AG09309 (cell line): ENCODE results near the gene NAT8L.
A peak's percentile ranks its signal among the peaks of the same experiment; 100 is the strongest.
"Not testable (repeated sequence)": the region's sequence is repeated elsewhere in the genome, so short reads cannot be mapped to it uniquely, and the experiment has no call there.

Experiments
- DNase-seq: peaks from one replicate; pipeline ENCODE4 v3.0.0-alpha.2; 2010; ENCODE audit warnings: low read depth
- H3K4me3 ChIP-seq: 2 replicates; pipeline ENCODE4 v1.5.1; 2011; ENCODE audit warnings: mild to moderate bottlenecking, low read depth, low read length, moderate library complexity; ENCODE audit not compliant: control insufficient read depth
- TF ChIP-seq, protein P1 (sequence below): IDR thresholded peaks from 2 replicates; pipeline ENCODE4 v1.5.1; 2011; ENCODE audit warnings: mild to moderate bottlenecking, low read depth, low read length, inconsistent platforms; ENCODE audit not compliant: insufficient read depth, control insufficient read depth; ENCODE audit errors: missing control alignments

NAT8L gene, protein sequence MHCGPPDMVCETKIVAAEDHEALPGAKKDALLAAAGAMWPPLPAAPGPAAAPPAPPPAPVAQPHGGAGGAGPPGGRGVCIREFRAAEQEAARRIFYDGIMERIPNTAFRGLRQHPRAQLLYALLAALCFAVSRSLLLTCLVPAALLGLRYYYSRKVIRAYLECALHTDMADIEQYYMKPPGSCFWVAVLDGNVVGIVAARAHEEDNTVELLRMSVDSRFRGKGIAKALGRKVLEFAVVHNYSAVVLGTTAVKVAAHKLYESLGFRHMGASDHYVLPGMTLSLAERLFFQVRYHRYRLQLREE

DNA sequence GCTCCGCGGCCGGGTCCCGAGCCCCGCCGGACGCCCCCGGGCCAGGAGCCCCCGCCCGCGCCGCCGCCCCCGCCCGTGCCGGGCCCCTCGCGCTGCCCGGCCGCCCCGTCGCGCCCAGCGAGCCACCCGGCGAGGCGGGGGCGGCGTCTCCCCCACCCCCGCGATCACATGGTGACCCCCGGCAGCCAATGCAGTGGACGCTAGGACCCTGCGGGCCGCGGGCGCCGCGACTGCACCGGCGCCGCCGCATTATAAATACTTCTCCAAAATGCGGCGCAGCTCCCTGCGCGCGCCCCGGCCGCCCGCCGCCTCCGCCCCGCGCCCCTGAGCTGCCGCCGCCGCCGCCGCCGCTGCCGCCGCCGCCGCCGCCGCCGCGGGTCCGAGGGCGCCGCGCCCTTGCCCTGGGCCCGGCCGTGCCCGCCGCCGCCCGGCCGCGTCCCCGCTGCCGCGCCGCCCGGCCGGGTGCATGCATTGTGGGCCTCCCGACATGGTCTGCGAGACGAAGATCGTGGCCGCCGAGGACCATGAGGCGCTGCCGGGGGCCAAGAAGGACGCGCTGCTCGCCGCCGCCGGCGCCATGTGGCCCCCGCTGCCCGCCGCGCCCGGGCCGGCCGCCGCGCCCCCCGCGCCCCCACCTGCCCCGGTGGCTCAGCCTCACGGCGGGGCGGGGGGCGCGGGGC is at the start of gene NAT8L:
TSS of gene NAT8L (plus strand) at position 282 of the 680 bp plus-strand sequence. CDS start at position 467, 185 bp downstream.
- TF ChIP-seq, protein P1, sequence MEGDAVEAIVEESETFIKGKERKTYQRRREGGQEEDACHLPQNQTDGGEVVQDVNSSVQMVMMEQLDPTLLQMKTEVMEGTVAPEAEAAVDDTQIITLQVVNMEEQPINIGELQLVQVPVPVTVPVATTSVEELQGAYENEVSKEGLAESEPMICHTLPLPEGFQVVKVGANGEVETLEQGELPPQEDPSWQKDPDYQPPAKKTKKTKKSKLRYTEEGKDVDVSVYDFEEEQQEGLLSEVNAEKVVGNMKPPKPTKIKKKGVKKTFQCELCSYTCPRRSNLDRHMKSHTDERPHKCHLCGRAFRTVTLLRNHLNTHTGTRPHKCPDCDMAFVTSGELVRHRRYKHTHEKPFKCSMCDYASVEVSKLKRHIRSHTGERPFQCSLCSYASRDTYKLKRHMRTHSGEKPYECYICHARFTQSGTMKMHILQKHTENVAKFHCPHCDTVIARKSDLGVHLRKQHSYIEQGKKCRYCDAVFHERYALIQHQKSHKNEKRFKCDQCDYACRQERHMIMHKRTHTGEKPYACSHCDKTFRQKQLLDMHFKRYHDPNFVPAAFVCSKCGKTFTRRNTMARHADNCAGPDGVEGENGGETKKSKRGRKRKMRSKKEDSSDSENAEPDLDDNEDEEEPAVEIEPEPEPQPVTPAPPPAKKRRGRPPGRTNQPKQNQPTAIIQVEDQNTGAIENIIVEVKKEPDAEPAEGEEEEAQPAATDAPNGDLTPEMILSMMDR: no peak
- no peak within 1 kb of the TSS for H3K4me3 ChIP-seq
- no peak for DNase-seq

DNA sequence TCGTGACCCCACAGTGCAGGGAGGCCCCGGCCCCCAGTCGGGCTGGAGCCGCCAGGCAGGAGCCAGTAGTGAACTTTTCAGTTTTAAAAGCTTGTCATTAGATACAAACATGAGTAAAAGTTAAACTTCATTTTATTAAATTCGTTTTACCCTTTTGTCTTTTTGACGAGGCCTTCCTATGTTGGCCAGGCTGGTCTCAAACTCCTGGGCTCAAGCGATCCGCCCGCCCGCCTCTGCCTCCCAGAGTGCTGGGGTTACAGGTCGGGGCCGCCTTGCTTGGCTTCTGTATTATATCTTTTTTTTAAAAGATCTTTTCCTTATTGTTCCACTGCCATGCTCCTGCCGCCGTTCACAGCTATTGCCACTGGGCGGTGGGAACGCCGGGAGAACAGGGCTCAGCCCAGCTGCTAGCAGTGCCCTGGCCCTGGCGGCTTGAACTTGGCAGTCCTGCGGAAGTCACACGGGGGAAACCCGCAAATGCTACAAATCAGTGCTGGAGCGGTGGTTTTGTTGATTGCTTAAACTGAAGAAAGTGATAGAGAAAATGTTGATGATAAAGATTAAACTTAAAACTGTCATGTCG is 49.4 kb upstream of the NAT8L start:
- DNase-seq: no peak
- peak overlapping the region; percentile 74 for H3K4me3 ChIP-seq
- TF ChIP-seq, protein P1: no peak

DNA sequence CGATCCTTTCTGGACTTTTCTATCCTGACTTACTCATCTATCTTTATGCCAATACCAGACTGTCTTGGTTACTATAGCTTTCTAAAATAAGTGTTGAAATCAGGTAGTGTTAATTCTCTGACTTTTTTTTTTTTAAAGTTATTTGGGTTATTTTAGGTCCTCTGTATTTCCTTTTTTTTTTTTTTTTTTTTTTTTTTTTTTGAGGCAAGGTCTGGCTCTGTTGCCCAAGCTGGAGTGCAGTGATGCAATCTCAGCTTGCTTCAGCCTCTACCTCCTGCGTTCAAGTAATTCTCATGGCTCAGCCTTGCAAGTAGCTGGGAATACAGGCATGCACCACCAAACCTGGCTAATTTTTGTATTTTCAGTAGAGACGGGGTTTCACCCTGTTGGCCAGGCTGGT is 47.5 kb upstream of the NAT8L start:
- TF ChIP-seq, protein P1: no peak
- no peak for DNase-seq
- H3K4me3 ChIP-seq: no peak overlapping the region

DNA sequence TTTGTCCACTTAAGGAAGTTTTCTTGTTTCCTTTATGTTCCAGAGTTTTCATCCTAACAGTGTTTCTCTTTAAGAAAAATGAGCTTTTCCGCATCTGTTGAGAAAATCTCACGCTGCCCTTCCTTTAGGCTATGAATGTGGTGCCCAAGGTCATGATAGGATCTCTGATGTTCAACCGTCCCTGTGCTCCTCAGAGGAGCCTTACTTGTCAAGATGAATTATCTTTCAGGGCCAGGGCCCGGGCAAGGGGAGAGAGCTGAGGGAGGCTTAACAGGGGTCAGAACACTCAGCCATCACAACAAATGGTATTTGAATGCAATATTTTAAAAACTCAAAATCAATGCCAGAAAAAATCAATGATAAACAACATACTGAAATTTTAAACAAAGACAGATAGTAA is 44.1 kb upstream of the NAT8L start:
- TF ChIP-seq, protein P1: no peak
- no peak for DNase-seq

DNA sequence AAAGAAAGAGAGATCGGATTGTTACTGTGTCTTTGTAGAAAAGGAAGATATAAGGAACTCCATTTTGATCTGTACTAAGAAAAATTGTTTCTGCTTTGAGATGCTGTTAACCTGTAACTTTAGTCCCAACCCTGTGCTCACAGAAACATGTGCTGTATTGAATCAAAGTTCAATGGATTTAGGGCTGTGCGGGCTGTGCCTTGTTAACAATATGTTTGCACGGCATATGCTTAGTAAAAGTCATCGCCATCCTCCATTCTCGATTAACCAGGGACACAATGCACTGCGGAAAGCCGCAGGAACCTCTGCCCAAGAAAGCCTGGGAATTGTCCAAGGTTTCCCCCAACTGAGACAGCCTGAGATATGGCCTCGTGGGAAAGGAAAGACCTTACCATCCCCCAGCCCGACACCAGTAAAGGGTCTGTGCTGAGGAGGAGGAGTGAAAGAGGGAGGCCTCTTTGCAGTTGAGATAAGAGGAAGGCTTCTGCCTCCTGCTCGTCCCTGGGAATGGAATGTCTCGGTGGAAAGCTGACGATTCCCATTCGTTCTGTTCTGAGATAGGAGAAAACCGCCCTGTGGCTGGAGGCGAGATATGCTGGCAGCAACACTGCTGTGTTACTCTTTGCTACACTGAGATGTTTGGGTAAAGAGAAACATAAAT is 37.6 kb upstream of the NAT8L start:
- not testable (repeated sequence) for DNase-seq, H3K4me3 ChIP-seq

More for the DNA sequence above, 44.1 kb upstream of the NAT8L start:
- no peak overlapping the region for H3K4me3 ChIP-seq

DNA sequence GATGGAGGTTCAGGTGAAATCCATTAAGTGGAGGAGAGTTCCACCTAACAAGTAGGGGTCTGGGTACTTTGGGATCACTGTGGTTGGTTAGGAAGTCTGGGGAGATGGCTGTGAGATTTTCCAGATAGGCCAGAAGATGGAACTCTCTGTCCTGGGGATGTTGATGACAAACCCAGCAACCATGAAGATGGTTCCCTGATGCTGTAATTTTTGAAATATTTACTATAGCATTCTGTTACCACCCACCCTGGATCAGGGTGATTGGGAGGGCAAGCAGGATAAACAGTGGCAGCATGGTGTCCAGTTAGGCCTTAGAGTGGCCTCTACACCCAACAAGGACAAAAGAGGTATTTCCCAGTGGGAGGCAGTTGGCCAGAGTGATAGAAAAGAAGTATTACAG is 34.4 kb upstream of the NAT8L start:
- H3K4me3 ChIP-seq: no peak overlapping the region
- DNase-seq: no peak
- TF ChIP-seq, protein P1: no peak
